Adrenal gland (tissue), 5 donors: ENCODE results near the gene GATA2.

Experiments
- CTCF ChIP-seq, 6 experiments: fragments of 450-650 bp in 4 of 6; fragments of 200-600 bp in 2 of 6; sonication (generic) in 1 of 6; IDR thresholded peaks; 1 replicate in 5 of 6; 2 replicates in 1 of 6; pipeline versions ENCODE4 v1.5.1 to v1.8.0; 2016 to 2021; ENCODE audit warnings: antibody characterized with exemption in 6 of 6, mild to moderate bottlenecking in 2 of 6, moderate library complexity in 1 of 6
- POLR2A ChIP-seq, 2 donors: fragments of 450-650 bp; IDR thresholded peaks; one replicate each; pipeline ENCODE4 v1.6.1; 2017; ENCODE audit warnings: antibody characterized with exemption in 2 of 2, mild to moderate bottlenecking in 2 of 2, moderate library complexity in 1 of 2
- donor health status: DM: no; HTN: no; CAD: no.

- TF ChIP-seq CTCF (IDR thresholded peaks at IDR 0.05) (no peak), POLR2A (IDR thresholded peaks at IDR 0.05) (no peak)
These were observed 23.4 kb downstream of the GATA2 start for GRCh38 chr3:128469556-128469955.
